Activated T-helper 9 cell treated with anti-CD3 and anti-CD28 coated beads, Interleukin-2, amount 50 U/mL, for 16 hours (primary cell): Measurements from ENCODE around the gene S100A14.
"Not testable (repeated sequence)": the region's sequence is repeated elsewhere in the genome, so short reads cannot be mapped to it uniquely, and the experiment has no call there.

Experiments
- DNase-seq: peaks from one replicate; pipeline ENCODE4 v3.0.0-alpha.2; 2020; ENCODE audit warnings: low read depth

The S100A14 gene

DNA sequence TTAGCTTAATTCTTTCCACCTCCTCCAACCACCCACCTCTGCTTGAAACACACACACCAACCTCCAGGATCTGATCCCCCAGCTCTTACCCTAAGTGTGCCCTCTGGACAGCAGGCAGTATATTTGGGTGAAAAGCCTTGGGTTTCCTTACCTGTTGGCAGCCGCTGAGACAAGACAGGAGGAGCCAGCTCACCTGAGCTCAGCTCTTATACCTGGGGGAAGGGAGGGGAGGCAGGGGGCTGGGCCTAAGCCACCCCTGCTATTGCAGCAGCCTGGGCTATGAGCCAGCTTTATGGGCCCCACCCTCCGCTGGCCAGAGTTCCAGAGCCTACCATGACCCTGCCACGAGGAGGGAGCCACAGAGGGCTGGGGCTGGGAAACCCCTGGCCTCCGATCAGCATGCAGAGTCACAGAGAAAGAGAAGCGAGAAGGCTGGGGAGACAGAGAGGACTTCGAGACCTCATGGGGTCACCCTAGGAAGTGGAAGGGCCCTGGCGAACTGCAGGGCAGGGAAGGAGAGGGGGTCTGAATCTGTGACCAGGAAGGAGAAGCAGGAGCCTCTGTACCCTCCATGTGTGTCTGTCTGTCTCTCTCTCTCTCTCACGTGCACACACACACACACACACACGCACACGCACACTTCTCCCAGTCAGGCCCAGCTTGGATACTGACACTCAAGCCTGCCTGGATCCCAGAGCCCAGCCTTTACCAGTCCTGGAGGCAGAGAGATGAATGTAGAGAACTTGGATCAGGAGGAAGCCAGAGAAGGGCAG is at the start of gene S100A14:
Gene S100A14 (minus strand): TSS at position 182 of the 773 bp plus-strand sequence. CDS start 467 bp downstream, outside the sequence.
- no peak for DNase-seq

DNA sequence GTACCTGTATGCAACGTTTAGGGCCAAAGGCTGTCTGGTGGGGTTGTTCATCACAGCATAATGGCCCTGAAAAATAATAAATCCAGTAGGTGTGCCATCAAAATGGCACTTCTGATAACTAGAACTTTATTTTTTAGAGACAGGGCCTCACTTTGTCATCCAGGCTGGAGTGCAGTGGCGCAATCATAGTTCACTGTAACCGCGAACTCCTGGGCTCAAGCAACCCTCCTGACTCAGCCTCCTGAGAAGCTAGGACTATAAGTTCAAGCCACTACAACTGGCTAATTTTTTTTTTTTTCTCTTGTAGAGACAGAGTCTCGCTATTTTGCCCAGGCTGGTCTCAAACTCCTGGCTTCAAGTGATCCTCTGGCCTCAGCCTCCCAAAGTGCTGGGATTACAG is 47.1 kb upstream of the S100A14 start:
- DNase-seq: no peak

DNA sequence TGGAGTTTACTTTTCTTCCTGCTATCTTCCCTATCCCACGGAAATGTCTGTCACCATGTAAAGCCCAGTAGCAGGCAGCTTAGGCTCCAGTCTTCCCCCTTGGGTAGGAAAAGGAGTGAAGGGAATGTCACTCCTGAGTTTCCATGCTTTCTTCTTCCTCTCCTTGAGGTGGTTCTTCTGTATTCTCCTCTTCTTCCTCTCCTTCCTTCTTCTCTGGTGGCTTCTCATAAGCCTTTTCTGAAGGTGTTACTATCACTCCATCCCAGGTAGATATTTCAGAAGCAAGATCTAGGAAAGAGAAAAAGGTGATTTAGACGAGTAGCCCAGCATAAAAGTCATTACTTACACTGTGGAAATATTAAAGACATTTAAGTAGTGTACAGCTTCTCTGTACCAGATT is 46.1 kb upstream of the S100A14 start:
- no peak for DNase-seq

DNA sequence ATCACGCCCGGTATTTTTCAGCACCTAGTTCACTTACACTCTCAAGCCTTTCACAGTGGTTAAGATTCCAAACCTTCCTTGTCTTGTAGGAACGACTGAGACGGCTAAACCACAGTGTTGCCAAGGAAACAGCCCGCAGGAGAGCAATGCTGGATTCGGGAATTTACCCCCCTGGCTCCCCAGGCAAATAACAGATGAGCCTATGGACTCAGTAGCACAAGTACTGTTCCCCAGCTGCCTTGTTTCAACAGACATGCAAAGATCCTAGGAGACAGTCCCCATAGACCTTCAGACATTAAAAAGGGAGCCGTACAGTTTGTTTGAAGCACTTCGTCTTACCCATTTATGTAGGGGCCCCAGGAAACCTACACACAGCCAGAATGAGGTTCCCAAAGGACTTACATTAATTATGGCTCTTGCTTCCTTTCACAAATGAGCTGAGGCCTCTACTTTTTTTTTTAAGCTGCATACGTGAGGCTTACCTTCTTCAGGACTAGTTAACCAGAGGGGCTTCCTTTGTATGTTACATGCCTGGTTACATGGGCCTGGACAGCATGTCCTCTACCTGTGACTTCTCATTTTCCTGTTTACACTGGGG is 45.1 kb upstream of the S100A14 start:
- DNase-seq: no peak

DNA sequence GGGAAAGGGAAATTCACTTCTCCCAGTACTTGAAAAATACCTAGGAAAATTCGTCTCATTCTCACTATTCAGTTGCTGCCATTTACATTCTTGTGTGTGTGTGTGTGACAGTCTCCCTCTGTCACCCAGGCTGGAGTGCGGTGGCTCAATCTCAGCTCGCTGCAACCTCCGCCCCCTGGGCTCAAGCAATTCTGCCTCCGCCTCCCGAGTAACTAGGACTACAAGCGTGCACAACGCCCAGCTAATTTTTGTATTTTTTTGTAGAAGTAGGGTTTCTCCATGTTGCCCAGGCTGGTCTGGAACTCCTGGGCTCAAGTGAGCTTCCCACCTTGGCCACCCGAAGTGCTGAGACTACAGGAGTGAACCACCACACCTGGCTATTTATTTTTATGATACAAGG is 43.5 kb upstream of the S100A14 start:
- DNase-seq: no peak

DNA sequence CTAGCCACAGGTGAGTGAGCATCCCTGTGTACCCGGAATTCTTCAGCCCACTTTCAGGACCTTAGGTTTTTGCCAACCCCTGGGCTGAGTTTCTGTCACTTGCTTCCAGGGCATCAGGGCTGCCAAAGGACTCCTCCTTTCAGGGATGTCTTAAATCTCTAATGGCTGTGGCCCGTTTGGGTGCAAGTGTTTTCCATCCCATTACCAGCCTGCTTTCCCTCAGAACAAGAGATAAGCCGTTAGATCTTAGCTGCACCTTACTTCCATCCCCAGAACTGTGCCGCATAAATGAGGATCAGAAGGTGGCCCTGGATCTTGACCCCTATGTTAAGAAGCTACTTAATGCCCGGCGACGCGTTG is 43.0 kb upstream of the S100A14 start:
- DNase-seq: no peak

DNA sequence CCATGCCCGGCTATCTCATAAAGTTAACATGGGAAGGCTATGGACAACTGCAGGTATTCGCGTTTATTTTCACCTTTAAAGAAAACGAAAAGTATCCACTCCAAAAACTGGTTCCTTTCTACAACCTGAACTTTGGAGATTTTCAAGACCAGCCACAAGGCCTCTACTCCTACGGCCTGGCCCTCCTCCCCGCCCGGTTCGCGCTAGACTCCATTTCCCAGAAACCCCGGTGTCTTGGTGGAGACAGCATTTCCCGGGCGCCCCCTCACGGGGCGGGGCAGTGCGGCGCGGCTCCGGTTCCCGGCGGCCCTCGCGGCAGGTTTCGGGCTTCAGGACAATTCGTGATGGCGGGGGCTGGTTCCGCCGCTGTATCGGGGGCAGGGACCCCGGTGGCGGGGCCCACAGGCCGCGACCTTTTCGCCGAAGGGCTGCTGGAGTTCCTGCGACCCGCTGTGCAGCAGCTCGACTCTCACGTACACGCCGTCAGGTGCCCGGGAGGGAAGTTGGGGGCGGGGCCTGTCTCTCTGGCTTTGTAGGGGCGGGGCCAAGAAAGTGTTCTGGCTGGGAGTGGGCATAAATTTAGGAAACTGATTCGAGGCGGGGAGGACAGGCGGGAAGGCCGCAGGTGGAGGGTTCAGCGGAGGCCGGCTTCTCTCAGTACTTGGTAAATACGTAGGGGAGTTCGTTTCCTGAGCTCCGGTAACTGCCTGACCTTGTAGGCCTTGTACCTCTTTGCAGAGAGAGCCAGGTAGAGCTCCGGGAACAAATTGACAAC is 42.5 kb upstream of the S100A14 start, which contains the start of gene SNAPIN:
Gene SNAPIN (plus strand): TSS at position 304 of the 775 bp plus-strand sequence. CDS start 41 bp downstream, at position 345.
- DNase-seq: peak; percentile 85

DNA sequence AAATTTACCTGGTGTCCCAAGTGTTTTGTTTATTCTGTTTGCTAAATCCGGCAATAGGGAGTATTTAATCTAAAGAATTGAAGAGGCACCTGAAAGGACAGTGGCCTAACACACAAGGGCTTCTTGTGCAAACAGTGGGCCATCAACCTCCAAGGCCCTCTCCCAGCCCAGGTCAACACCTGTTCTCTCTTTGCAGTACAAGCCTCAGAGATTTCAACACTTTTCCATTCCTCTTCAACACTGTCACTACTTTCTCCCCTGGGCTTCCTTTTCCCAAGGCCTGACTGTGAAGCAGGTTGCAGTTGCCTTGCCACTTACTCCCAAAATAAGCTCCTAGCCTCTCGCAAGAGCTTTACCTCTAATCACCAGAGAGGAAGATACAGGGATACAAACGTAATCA is 39.2 kb upstream of the S100A14 start:
- DNase-seq: no peak

DNA sequence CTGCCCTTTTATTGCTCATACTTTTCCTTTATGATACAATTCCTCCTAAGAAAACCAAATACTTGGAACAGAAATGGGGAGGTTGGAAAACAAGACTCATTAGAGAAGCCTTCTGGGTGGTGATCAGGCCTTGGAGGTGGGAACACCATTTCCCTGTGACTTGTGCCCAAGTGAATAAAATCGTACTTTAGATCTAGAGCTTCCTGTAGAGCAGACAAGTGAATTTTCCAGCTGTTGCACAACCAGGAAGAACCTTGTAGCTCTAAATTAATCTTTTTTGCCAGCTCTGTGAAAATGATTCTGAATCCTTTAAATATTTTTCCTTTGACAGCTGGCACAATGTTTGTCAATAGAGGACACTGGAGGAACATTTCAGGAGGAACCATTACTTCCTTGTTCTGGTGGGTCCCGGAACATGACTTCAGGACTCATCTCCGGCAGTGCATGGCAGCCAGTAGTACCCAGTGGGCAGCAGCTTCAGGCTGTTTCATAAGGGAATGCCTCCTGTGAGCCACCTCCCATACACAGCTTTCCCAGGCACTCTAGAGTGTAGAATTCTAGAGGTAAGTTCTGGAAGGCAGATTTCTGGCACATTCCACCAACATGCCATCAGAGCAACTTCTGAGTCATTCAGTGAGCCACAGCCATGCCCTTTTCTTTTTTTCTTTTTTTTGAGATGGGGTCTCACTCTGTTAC is 36.8 kb upstream of the S100A14 start:
- DNase-seq: no peak

DNA sequence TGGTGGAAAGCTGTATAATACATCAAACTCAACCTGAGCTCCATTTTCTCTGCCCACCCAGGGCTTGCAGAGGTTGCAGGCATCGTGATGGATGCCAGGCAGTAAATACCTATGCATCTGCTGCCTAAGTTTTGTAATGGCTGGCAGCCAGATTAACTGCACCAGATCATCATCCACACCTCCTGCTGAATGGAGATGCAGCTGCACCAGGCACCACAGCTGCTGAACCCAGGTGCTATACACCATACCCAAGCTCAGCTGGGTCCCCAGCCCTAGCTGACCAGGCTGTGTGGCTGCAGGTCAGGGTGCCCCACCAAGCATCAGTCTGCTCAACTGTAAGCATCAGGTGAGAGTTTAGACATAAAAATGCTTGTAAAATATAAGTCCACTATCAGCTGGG is 35.6 kb upstream of the S100A14 start:
- DNase-seq: no peak

DNA sequence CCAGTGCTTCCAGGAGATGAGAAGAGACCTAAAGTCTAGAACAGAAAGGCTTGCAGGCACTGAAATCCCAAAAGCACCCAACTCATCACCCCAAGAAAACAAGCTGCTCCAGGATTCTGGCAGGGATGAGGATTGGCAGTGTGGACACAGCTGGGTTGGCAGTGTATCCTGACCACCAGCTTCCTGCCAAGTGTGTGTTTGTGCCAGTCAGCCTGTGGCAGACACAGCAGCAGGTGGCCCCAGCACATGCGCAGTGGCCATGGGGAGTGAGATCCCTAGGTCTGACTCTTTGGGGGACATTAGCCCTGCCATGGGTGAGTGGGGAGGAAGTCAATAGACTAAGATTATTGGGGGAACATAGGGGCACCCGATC is 33.7 kb upstream of the S100A14 start:
- DNase-seq: no peak

DNA sequence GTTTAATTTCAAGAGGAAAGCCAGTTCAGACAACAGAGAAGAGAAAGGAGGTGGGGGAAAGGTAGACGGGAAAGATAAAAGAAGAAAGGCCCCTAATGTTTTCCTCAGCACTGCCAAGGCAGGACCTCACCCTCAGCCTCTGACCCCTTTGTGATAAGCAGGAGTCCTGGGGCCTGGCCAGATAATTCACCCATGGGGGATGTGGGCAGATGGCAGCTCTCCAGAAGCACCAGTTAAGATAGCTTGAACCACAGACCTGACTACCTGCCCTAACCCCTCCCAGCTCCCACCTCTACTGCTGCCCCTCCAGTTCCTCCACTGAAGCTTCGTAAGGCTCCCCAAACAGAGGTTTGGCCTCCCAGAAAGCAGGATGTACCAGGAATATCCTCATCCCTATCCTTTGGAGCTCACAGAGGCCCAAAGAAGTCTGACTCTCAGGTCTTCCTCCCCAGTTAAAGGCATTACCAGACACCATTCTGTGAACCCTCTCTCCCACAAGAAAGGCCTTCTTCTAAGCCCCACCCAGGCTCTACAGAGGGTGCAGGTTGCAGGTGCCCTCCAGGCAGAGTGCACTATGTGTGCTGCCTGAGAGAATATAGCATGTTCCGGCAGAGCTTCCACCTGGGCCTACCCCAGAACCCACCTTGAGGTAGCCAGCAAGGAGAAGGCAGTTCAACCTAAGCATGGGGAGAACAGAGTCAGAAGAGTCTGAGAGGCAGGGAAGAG is 33.2 kb upstream of the S100A14 start:
- DNase-seq: no peak

DNA sequence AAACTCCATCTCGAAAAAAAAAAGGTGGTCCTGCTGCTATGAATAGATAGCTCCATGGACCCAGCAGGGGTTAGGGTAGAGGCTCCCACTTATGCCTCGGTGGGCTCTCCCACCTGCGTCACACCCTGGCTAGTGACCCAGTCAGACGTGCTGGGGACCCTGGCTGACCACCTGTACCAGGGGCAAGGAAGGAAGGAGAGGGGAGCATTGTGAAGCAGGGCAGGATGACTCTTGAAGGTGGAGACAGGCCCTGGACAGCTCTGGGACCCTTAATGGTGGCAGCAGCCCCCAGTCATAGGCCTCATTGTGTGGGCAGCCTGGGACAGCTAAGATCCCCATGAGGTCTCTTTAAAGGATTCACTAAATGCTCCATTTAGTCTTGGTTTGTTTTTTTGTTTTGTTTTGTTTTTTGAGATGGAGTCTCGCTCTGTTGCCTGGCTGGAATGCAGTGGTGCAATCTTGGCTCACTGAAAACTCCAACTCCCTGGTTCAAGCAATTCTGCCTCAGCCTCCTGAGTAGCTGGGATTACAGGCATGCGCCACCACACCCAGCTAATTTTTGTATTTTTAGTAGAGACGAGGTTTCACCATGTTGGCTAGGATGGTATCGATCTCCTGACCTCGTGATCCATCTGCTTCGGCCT is 32.0 kb upstream of the S100A14 start:
- DNase-seq: no peak

DNA sequence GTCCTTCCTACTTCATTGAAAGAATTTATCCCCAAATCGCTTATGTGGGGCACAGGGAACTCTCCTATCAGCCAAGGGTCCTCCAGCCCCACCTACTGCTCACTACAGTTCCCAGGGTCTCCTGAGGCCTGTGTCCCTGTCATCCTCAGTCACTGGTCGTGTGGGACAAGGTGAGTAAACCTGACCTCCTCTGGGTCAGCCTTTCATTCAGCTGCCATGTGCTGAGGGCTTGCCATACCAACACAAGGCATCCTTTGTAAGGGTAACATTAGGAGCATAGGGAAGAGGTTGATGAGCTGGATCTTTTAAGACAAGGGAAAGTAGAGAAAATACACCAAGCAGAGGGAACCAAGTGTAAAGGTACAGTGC is 31.2 kb upstream of the S100A14 start:
- DNase-seq: no peak

DNA sequence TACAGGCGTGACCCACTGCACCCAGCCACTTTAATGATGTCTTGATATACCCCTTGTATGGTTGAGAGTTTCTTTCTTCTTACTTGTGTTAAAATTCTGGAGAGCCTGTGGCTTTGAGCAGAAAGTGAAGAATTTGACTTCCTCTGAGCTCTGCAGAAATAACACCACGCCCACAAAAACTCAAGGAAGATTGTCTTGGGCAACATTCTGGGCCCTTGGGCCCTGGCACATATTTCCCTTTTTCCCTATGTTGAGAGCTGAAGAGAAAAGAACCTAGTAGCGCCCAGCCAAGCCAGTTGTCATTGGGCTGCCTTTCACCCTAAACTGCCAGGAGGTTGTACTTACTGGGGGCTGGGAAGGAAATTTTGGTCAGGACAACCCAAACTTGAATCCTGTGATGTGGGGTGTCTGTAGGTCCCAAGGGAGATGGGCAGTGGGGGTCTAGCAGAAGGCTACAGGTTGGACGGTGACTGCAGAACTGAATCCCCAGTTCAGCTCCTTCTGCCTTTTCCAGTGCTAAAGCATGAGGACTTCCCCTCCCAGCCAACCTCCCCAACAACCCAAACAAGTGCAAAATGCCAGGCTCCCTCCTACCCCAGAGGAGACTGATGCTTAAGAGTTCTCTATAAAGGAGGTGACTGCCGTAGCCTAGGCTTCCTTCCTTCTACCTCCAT is 30.7 kb upstream of the S100A14 start:
- no peak for DNase-seq

DNA sequence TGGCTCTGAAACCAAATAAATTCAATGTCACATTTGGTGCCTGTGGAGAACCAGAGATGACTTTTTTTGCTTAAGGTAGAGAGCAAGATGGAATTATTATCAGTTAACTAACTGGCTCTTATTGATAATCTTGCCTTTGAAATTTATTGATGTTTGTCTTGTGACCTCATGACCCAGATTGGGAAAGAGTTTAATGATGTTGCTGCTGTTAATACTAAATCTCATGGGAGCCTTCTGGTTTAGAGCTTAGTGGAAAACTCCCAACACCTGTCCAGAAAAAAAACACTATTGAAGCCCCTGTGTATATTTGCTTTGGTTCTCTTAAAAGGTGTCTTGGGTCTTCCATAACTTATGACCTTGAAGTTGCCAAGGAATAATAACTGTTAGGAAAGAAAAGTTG is 27.7 kb upstream of the S100A14 start:
- DNase-seq: no peak

DNA sequence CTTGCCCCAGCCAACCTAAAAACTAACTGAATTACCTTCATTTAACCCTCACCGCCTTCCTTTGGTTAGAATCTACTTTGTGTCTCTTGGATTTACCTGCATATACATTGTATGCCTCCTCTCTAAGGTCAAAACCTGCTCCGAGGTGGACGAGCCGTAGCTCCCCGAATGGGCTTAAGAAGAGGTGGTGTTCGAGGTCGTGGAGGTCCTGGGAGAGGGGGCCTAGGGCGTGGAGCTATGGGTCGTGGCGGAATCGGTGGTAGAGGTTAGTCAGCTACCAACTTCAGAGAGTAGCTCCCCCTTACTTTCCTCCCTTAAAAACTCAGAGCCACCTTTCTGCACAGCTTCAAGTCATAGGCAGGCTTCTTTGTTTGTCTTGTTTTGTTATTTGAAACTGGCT is 27.0 kb upstream of the S100A14 start:
- DNase-seq: no peak

DNA sequence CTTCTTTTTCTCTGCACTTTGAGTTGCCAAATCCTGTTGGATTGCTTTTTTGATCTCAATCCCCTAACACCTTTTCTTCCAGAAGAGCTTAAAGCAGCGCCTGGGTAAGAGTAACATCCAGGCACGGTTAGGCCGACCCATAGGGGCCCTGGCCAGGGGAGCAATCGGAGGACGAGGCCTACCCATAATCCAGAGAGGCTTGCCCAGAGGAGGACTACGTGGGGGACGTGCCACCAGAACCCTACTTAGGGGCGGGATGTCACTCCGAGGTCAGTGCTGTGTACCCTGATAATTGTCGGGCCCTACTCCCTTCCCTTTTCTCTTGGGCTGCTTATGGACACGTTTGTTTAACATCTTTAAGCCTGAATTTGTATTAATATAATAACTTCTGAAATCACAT is 26.0 kb upstream of the S100A14 start:
- no peak for DNase-seq

DNA sequence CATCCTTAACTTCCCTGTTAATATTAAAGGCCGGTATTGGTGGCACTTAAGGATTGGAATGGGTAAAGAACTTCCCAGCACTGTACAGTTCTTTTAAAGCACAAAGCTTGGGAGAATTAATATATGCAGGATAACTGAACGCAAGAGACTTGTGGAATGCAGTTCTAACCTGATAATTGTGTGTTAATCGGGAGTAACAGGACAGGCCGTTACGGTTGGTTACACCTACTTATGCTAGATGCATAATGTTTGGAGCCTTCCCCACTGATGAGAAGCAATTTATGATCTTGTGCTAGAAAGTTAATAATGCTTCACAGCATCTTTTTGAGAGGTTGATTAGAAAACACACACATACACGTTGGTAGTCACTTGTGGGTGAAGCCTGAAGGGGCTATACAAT is 24.7 kb upstream of the S100A14 start:
- no peak for DNase-seq

DNA sequence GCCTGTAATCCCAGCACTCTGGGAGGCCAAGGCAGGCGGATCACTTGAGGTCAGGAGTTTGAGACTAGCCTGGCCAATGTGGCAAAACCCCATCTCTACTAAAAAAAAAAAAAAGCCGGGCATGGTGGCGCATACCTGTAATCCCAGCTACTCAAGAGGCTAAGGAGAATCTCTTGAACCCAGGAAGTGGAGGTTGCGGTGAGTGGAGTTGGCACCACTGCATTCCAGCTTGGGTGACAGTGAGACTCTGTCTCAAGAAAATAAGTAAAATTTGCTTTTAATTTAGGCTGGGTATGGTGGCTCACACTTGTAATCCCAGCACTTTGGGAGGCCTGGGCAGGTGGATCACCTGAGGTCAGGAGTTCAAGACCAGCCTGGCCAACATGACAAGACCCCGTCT is 24.1 kb upstream of the S100A14 start:
- not testable (repeated sequence) for DNase-seq

DNA sequence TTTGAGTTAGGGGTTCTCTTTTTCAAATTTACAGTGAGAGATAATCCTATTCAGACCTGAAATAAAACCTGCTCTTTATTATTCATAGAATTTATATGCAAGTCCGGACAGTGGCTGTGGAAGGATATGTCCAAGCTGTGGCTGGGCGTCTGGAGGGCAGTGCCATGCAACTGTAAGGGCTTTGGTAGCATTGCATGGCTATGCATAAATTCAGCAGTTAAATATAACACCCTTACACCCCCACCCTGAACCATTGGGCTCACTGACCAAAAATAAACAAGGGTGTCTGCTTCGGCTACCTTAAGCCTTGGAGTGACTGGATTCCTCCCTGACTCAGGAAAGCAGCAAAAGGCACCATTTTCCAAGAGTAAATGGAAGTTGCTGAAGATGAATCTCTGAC is 23.2 kb upstream of the S100A14 start:
- DNase-seq: no peak
